ENCODE data around the gene KRTAP10-7.

- TF ChIP-seq EZH2 (IDR thresholded peaks at IDR 0.05; ENCODE audit: low read length, missing control alignments) (no peak), CTCF (conservative IDR thresholded peaks at IDR 0.05 in 1 of 2, IDR thresholded peaks at IDR 0.05 in 1 of 2; ENCODE audit: low read depth in 1 of 2, low read length in 2 of 2) (no peak)
Observed at GRCh38 chr21:44602463-44602850, 2.1 kb downstream of the KRTAP10-7 start.
